ENCODE results near the gene TOX2. TPM values are rescaled to one million over a fixed set of nuclear protein-coding genes. Genes with fewer than 3 reads are reported as not detected.
A peak's percentile ranks its signal among the peaks of the same experiment; 100 is the strongest.

The TOX2 gene
- polyA plus RNA-seq, 3 donors from 2014 or later = 2.4 to 5.0 (median 2.9) TPM

DNA sequence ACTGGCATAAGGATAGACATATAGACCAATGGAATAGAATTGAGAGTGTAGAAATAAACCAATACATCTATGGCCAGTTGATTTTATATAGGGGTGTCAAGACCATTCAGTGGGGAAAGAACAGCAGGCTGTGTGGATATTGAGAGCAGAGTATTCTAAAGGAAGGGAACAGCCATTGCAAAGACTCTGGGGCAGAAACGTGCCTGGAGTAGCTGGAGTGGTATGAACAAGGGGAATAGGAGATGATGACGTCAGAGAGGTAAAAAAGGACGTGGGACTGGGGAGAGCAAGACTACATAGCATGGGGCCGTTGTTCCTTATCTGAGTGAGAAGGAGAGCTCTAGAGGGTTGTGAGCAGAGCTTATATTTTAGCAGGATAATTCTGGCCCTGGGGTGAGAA is 85.2 kb downstream of the TOX2 start:
- Mint-ChIP-seq H3K36me3 (peaks cover 0 to 14% (median 3%) of the 10 kb centered on the region in 3 donors), H3K9me3 (peaks cover 0 to 2% (median 0%) of the 10 kb centered on the region in 6 donors), H3K27ac (no peak overlapping the region), H3K4me1 (no peaks in the 10 kb centered on the region), H3K27me3 (ENCODE audit: low read depth in 3 of 3) (peaks cover 6 to 29% (median 17%) of the 10 kb centered on the region in 3 donors), H3K4me3 (no peak overlapping the region)
- no peak for DNase-seq

DNA sequence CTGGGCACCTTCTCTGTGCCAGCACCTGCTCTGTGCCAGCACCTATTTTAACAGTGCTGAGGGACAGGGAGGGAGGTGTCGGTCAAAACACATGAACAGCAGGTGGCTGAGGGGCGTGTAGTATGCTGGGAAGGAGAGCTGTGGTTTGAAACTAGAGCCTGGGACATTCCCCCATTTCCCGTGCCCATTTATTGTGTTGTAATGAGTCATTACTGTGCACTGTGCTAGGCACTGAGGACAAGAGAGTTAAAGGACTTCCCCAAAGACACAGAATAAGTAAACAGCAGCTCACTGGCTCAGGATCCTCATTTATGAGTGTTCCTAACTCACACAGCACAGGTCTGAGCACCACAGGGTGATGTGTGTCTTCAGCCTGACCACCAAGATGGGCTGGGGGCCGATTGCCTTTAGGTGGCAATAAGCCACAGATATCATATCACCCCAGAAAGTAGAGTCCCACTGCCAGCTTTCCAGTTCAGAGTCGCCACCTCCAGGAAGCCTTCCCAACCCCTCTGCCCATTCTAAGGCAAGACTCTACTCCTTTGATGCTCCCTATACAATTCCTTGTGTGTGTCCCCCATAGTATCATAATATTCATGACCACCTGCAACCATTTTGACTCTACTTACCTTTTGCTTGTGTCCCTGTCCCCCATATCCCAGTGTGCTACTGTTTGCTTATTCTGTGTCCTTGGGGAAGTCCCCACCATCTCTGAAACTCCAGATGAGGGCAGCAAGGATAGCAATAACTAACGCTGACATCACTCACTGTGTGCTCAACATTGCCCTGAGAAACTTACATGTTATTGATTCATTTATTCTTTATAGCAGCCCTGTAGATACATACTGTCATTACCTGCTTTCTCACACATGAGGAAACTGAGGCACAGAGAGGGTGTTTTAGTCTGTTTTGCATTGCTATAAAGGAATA is 87.3 kb downstream of the TOX2 start:
- peaks cover 4 to 19% (median 16%) of the 10 kb centered on the region in 3 donors for H3K27me3 Mint-ChIP-seq (ENCODE audit: low read depth in 3 of 3)
- no peak overlapping the region for H3K4me3 Mint-ChIP-seq
- H3K4me1 Mint-ChIP-seq = no peaks in the 10 kb centered on the region
- no peak overlapping the region for H3K27ac Mint-ChIP-seq
- H3K36me3 Mint-ChIP-seq = peaks cover 0 to 7% (median 0%) of the 10 kb centered on the region in 3 donors
- no peak for DNase-seq
- no peaks in the 10 kb centered on the region for H3K9me3 Mint-ChIP-seq

DNA sequence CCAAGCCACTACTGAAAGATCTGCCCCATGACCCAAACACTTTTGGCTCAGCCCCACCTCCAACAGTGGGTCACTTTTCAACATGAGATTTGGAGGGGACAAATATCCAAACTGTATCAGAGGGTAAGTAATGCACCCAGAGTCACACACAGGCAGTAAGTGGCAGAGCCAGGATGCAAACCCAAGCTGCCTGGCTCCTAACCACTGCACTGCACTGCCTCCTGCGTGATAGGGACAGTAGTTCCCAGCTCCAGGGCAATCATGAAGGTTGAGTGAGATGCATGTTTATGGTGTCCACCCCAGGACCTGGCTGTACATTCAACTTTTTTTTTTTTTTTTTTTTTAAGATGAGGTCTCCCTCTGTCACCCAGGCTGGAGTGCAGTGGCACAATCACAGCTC is 88.2 kb downstream of the TOX2 start:
- Mint-ChIP-seq H3K27ac (no peak overlapping the region), H3K36me3 (peaks cover 0 to 7% (median 0%) of the 10 kb centered on the region in 3 donors), H3K4me3 (no peak overlapping the region), H3K9me3 (no peaks in the 10 kb centered on the region), H3K4me1 (no peaks in the 10 kb centered on the region), H3K27me3 (ENCODE audit: low read depth in 3 of 3) (peaks cover 4 to 21% (median 16%) of the 10 kb centered on the region in 3 donors)
- DNase-seq = no peak

DNA sequence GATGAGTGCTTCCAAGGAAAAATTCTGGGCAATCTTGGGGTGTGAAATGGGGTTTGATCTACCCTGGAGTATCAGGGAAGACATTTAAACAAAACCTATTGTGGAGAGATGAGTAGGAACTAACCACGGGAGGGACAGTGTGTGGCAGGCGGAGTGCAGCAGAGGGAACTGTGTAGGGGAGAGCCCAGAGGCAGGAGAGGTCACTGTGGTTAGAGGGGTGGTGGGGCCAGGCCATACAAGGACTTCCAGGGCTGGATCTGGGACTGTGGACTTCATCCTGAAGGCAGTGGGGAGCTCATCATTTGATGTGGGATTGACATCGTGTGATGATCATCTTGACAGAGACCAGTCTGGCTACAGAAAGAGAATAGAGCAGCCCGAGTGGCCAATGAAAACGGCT is 89.0 kb downstream of the TOX2 start:
- no peak overlapping the region for H3K27ac Mint-ChIP-seq
- H3K4me1 Mint-ChIP-seq = no peaks in the 10 kb centered on the region
- no peak for DNase-seq
- H3K4me3 Mint-ChIP-seq = no peak overlapping the region
- H3K36me3 Mint-ChIP-seq = peaks cover 0 to 8% (median 0%) of the 10 kb centered on the region in 3 donors
- no peaks in the 10 kb centered on the region for H3K9me3 Mint-ChIP-seq
- peaks cover 4 to 26% (median 16%) of the 10 kb centered on the region in 3 donors for H3K27me3 Mint-ChIP-seq (ENCODE audit: low read depth in 3 of 3)

DNA sequence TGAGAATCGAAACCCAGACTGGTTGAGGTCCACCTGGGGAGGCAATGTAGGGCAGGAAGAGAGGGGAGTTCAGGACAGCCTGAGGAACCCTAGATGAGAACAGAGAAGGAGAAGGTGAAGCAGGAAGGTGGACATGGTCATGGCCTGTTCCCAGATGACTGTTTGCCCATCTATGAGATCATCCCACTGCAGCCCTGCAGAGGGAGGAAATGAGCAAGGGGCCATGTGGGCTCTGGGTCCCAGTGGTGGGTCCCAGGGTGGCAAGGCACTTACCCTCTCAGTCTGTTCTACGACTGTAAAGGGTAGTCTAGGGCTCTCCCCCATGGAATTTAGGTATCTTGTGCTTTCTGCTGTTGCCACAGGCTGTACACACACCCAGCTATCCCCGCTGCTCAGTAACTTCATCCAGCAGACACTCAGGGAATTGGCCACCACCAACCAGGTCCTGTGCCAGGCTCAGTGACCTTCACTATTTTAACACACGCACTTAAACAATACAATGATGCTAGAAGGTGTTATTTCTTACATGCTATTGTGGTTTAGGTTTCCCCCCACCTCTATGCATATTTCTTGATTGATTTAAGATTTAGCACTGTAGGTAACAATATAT is 89.8 kb downstream of the TOX2 start:
- Mint-ChIP-seq H3K27ac (no peak overlapping the region), H3K36me3 (peaks cover 0 to 8% (median 0%) of the 10 kb centered on the region in 3 donors), H3K4me1 (no peaks in the 10 kb centered on the region), H3K4me3 (no peak overlapping the region), H3K27me3 (ENCODE audit: low read depth in 3 of 3) (peaks cover 4 to 31% (median 16%) of the 10 kb centered on the region in 3 donors), H3K9me3 (no peaks in the 10 kb centered on the region)
- DNase-seq = no peak

DNA sequence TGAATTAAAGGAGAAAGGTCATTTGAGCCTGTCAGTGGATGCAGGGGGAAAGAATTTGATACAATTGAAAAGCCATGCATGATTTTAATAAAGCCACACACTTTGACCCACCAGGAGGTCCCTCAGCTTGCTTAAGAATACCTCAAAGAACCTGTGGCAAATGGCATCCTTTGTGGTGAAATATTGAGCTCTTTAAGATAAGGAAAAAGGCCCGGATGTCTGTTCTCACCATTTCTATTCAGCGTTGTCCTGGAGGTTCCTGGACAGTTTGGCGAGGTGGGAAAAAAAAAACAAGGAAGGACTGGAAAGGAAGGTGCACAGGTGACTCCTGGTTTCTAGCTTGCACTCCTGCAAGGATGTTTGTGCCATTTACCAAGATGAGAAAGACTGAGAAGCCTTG is 91.0 kb downstream of the TOX2 start:
- Mint-ChIP-seq H3K27ac (no peak overlapping the region), H3K9me3 (no peaks in the 10 kb centered on the region), H3K4me3 (no peak overlapping the region), H3K36me3 (peaks cover 0 to 8% (median 0%) of the 10 kb centered on the region in 3 donors), H3K4me1 (peaks cover 3 to 5% of the 10 kb centered on the region in 2 donors), H3K27me3 (ENCODE audit: low read depth in 3 of 3) (peaks cover 10 to 34% (median 16%) of the 10 kb centered on the region in 3 donors)
- DNase-seq = no peak

DNA sequence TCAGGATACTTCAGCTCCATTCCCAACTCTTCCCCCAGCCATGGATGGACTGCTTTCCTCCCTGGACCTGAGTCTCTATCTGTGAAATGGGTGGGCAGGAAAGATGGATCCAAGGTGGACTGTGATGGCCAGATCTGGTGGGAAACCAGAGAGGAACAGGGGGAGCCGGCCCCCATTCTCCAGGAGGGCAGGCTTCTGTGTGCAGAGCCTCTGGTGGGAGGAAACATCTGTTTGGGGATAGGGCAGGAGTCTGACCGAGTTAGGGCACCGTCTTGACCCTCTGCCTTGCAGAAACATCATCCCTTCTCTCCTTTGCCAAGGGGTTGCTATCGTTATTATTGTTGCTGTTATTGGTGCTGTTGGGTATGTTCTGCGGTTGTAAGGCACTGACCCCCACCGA is 91.5 kb downstream of the TOX2 start:
- no peak for DNase-seq
- Mint-ChIP-seq H3K4me1 (peaks cover 8 to 9% of the 10 kb centered on the region in 2 donors), H3K36me3 (peaks cover 0 to 8% (median 0%) of the 10 kb centered on the region in 3 donors), H3K27ac (no peak overlapping the region), H3K9me3 (no peaks in the 10 kb centered on the region), H3K4me3 (no peak overlapping the region), H3K27me3 (ENCODE audit: low read depth in 3 of 3) (peaks cover 13 to 34% (median 16%) of the 10 kb centered on the region in 3 donors)

DNA sequence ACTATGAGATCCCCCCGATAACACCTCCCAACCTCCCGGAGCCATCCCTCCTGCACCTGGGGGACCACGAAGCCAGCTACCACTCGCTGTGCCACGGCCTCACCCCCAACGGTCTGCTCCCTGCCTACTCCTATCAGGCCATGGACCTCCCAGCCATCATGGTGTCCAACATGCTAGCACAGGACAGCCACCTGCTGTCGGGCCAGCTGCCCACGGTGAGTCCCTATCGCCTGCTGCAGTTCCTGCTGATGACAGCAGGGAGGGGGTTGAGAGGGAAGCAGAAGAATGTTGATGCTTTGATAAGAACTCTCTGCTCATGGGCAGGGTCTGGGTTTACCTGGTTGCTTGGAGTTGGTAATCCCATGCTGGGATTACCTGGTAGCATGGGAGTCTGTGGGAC is 91.9 kb downstream of the TOX2 start:
- no peak for DNase-seq
- peaks cover 16 to 34% (median 16%) of the 10 kb centered on the region in 3 donors for H3K27me3 Mint-ChIP-seq (ENCODE audit: low read depth in 3 of 3)
- H3K4me1 Mint-ChIP-seq = peaks cover 13 to 14% of the 10 kb centered on the region in 2 donors
- H3K27ac Mint-ChIP-seq = no peak overlapping the region
- no peak overlapping the region for H3K4me3 Mint-ChIP-seq
- no peaks in the 10 kb centered on the region for H3K9me3 Mint-ChIP-seq
- H3K36me3 Mint-ChIP-seq = peaks cover 0 to 8% (median 0%) of the 10 kb centered on the region in 3 donors

DNA sequence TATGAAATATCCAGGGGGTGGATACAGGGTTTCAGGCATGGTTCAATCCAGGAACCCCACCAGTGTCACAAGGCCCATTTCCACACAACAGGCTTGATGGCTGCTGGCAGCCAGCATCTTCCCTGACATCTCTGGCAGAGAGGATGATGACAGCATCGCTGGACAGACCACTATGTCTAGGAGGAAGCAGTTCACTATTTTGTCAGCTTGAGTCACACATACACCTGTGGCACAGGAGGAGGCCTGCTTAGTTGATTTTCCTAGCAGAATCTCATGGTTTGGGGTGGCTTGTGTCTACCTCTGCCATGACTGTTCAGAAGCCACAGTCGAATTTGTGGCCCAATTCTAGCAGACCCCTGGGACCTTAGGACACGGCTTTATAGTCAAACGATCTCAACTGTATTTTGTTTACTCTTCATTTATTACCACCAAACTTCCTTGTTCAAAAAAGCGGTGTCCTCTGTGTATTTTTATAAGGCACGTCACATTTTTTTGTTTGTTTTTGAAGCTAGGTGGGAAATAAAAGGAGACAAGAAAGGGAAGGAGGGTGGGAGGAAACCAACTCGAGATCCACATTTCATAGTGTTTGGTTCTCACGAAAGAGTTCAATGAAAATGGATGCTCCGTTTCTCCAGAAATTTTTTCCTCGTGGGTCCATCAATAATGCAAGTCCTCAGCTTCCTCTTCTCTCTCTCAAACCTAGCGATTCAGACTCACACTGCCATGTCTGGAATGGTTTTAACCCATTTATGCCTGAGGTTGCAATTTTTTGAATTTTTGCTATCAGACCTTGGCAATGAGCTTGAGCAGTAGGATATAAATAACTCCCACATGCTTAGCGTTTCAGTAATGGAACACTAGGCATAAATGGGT is 94.4 kb downstream of the TOX2 start:
- Mint-ChIP-seq H3K4me3 (no peak overlapping the region), H3K4me1 (peaks cover 16 to 25% of the 10 kb centered on the region in 2 donors), H3K9me3 (no peaks in the 10 kb centered on the region), H3K27me3 (ENCODE audit: low read depth in 3 of 3) (peaks cover 6 to 23% (median 18%) of the 10 kb centered on the region in 3 donors), H3K36me3 (peaks cover 0 to 14% (median 0%) of the 10 kb centered on the region in 3 donors), H3K27ac (no peak overlapping the region)
- no peak for DNase-seq

DNA sequence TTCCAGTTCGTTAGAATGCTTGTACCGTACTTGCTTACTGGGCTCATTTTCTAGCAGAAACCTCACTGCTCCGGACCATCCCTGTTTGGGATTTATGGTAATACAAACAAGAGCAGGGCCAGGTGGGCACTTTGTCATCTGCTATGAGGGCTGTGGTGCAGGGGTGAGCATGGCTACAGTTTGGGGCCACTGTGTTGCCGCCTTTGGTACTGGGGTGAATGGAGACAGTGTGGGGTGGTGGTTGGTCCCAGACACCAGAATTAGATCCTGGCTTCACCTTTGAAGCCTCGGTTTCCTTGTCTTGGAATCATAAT is 95.0 kb downstream of the TOX2 start:
- peaks cover 16 to 25% of the 10 kb centered on the region in 2 donors for H3K4me1 Mint-ChIP-seq
- no peak overlapping the region for H3K27ac Mint-ChIP-seq
- peaks cover 0 to 14% (median 0%) of the 10 kb centered on the region in 3 donors for H3K36me3 Mint-ChIP-seq
- no peak for DNase-seq
- no peak overlapping the region for H3K4me3 Mint-ChIP-seq
- no peaks in the 10 kb centered on the region for H3K9me3 Mint-ChIP-seq
- peaks cover 4 to 22% (median 18%) of the 10 kb centered on the region in 3 donors for H3K27me3 Mint-ChIP-seq (ENCODE audit: low read depth in 3 of 3)

DNA sequence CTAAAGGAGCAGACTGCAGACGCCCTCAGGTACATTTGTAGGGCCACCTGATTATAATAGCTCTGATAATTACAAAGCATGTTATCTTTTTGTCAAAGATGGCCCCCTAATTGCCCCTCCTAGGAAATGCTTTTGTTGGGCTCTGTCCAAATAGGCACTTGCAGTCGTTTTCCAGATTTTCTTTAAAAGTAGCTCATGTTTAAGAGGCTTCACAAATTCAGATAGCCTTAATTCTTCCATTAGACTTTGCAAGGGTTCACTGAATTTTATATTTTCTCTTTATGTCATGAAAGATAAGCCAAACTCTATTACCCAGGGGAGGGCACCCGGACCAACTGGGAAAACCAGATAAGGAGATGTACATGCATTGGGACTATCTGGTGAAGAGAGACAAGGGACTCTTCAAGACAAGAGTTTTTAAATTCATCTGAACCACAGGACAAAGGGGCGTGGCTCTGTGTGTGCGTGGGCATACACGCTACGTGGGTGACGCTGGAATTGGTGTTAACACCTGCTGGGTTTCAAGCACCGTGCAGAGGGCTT is 95.6 kb downstream of the TOX2 start:
- Mint-ChIP-seq H3K36me3 (peaks cover 0 to 14% (median 0%) of the 10 kb centered on the region in 3 donors), H3K27me3 (ENCODE audit: low read depth in 3 of 3) (peaks cover 4 to 22% (median 18%) of the 10 kb centered on the region in 3 donors), H3K4me1 (peaks cover 16 to 25% of the 10 kb centered on the region in 2 donors), H3K27ac (no peak overlapping the region), H3K4me3 (peak overlapping the region in 2 of 5 donors; percentile 7 to 13), H3K9me3 (no peaks in the 10 kb centered on the region)
- DNase-seq = no peak

DNA sequence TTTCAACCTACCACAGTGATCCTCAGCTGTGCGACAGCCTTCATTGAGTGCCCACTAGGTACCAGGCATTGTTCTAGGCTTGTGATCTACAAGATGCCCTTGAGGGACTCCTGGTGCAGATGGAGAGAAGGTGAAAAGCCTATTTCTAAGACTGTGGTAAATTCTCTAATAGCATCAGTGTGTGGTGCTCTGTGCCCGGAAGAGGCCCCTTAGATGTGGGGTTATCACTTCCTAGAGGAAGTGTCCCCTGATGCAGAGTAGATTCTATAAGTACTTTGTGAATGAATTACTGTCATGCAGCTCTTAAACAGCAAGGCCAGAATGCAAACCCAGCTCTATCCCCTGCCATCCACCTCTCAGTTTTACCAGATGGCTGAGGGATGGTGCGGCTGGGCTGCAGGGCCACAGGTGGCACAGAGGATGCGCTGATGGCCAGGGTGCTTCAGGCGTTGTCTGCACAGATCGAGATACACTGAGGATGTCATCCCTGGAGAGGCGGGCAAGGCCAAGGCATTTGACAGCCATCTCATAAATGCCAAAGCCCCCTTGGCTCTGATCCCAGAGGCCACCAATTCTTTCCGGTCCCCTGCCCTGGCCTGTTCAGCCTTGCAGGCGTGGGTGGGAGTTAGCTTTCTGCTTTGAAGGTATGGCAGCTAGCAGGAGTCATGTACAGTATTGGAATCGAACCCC is 96.7 kb downstream of the TOX2 start:
- peak in 2 of 3 donors; percentile 29 to 38 for DNase-seq
- H3K4me3 Mint-ChIP-seq = peak overlapping the region in 2 of 5 donors; percentile 34 to 44
- no peaks in the 10 kb centered on the region for H3K9me3 Mint-ChIP-seq
- peaks cover 16 to 25% of the 10 kb centered on the region in 2 donors for H3K4me1 Mint-ChIP-seq
- peak overlapping the region in 1 of 6 donors; percentile 5 for H3K27ac Mint-ChIP-seq
- H3K36me3 Mint-ChIP-seq = peaks cover 0 to 9% (median 0%) of the 10 kb centered on the region in 3 donors
- peaks cover 7 to 22% (median 18%) of the 10 kb centered on the region in 3 donors for H3K27me3 Mint-ChIP-seq (ENCODE audit: low read depth in 3 of 3)
